Liver (tissue), 9 donors: ENCODE measurements around the gene GALNT1. TPM values are rescaled to one million over a fixed set of nuclear protein-coding genes. Genes with fewer than 3 reads are reported as not detected.
"Not testable (repeated sequence)": the region's sequence is repeated elsewhere in the genome, so short reads cannot be mapped to it uniquely, and the experiment has no call there.

Experiments used
- DNase-seq: peaks from one replicate; pipeline ENCODE4 v3.0.0-alpha.2; 2017; ENCODE audit warnings: low spot score
- H3K27ac ChIP-seq, 2 donors: one replicate each; pipeline ENCODE4 v1.7.0; 2013; ENCODE audit warnings: inconsistent platforms in 2 of 2, low read length in 2 of 2, control low read depth in 1 of 2, low read depth in 1 of 2, mild to moderate bottlenecking in 1 of 2
- H3K27me3 ChIP-seq, 4 donors: one replicate each; pipeline versions ENCODE4 v1.6.1 to v1.7.0; 2013; ENCODE audit warnings: low read length in 3 of 4, inconsistent platforms in 1 of 4, mild to moderate bottlenecking in 1 of 4, moderate library complexity in 1 of 4; ENCODE audit not compliant: control insufficient read depth in 4 of 4, insufficient read depth in 4 of 4
- H3K36me3 ChIP-seq, 4 donors: one replicate each; pipeline versions ENCODE4 v1.6.1 to v1.7.0; 2013; ENCODE audit warnings: low read length in 3 of 4, mild to moderate bottlenecking in 3 of 4, low read depth in 1 of 4, moderate library complexity in 1 of 4; ENCODE audit not compliant: control insufficient read depth in 4 of 4, insufficient read depth in 3 of 4
- H3K4me1 ChIP-seq, 4 donors: one replicate each; pipeline versions ENCODE4 v1.6.1 to v1.7.0; 2013; ENCODE audit warnings: low read length in 3 of 4, mild to moderate bottlenecking in 3 of 4, moderate library complexity in 1 of 4; ENCODE audit not compliant: control insufficient read depth in 4 of 4, insufficient read depth in 4 of 4
- H3K4me3 ChIP-seq, 3 donors: one replicate each; pipeline versions ENCODE4 v1.6.1 to v1.7.0; 2013; ENCODE audit warnings: low read length in 3 of 3, control low read depth in 1 of 3, low read depth in 1 of 3, mild to moderate bottlenecking in 1 of 3
- H3K9ac ChIP-seq, 2 donors: one replicate each; pipeline ENCODE4 v1.7.0; 2013; ENCODE audit warnings: low read length in 2 of 2, mild to moderate bottlenecking in 2 of 2, moderate library complexity in 2 of 2, control low read depth in 1 of 2, low read depth in 1 of 2
- H3K9me3 ChIP-seq, 4 donors: one replicate each; pipeline versions ENCODE4 v1.6.1 to v1.7.0; 2013; ENCODE audit warnings: low read length in 3 of 4; ENCODE audit not compliant: control insufficient read depth in 4 of 4
- EGR1 ChIP-seq, 2 donors: IDR thresholded peaks; 2 replicates each; pipeline ENCODE4 v1.6.1; 2016 to 2018; ENCODE audit warnings: antibody characterized with exemption in 2 of 2, low read depth in 2 of 2
- FOXA1 ChIP-seq: IDR thresholded peaks from 2 replicates; pipeline ENCODE4 v1.6.1; 2016; ENCODE audit warnings: antibody characterized with exemption
- GABPA ChIP-seq, 2 donors: IDR thresholded peaks in 1 of 2; conservative IDR thresholded peaks in 1 of 2; 2 replicates each; pipeline ENCODE4 v1.6.1; 2016; ENCODE audit warnings: antibody characterized with exemption in 2 of 2, mild to moderate bottlenecking in 1 of 2, moderate library complexity in 1 of 2
- HNF4A ChIP-seq, 2 donors: conservative IDR thresholded peaks; 2 replicates each; pipeline ENCODE4 v1.6.1; 2016; ENCODE audit warnings: antibody characterized with exemption in 2 of 2, mild to moderate bottlenecking in 2 of 2
- HNF4G ChIP-seq: IDR thresholded peaks from 2 replicates; pipeline ENCODE4 v1.6.1; 2016; ENCODE audit warnings: antibody characterized with exemption
- JUND ChIP-seq, 2 donors: IDR thresholded peaks; 2 replicates each; pipeline ENCODE4 v1.6.1; 2016; ENCODE audit warnings: antibody characterized with exemption in 2 of 2
- NR2F2 ChIP-seq: IDR thresholded peaks from 2 replicates; pipeline ENCODE4 v1.6.1; 2016; ENCODE audit warnings: antibody characterized with exemption
- RAD21 ChIP-seq, 2 donors: IDR thresholded peaks; 2 replicates each; pipeline ENCODE4 v1.6.1; 2016; ENCODE audit warnings: antibody characterized with exemption in 2 of 2, mild to moderate bottlenecking in 2 of 2
- RXRA ChIP-seq, 2 donors: IDR thresholded peaks; 2 replicates each; pipeline ENCODE4 v1.6.1; 2017 to 2018; ENCODE audit warnings: antibody characterized with exemption in 2 of 2, mild to moderate bottlenecking in 1 of 2
- SP1 ChIP-seq: IDR thresholded peaks from 2 replicates; pipeline ENCODE4 v1.6.1; 2018; ENCODE audit warnings: antibody characterized with exemption, mild to moderate bottlenecking
- TAF1 ChIP-seq: conservative IDR thresholded peaks from 2 replicates; pipeline ENCODE4 v1.6.1; 2016; ENCODE audit warnings: antibody characterized with exemption, mild to moderate bottlenecking
- YY1 ChIP-seq: IDR thresholded peaks from 2 replicates; pipeline ENCODE4 v1.6.1; 2016; ENCODE audit warnings: antibody characterized with exemption, mild to moderate bottlenecking
- WGBS: extraction: QIAGEN DNeasy Blood & Tissue Kit; methylation state at CpG from one replicate; pipeline ENCODE4 v1.1.7; 2013; 5-methylcytosine and 5-hydroxymethylcytosine counted together
- polyA plus RNA-seq, 2 donors: library from polyadenylated mRNA; stranded (reverse) in 1 of 2; unstranded in 1 of 2; fragments of 200-250 nt in 1 of 2; fragments of >200 nt in 1 of 2; fragmentation: Nextera tagmentation in 1 of 2; extraction: Ambion mirVana in 1 of 2; gene quantifications; one replicate each; pipeline versions ENCODE4 v1.2.1 to v1.2.3, GENCODE V29; 2013 to 2015
- total RNA-seq, 2 donors: library from RNA; depleted of rRNA; stranded (reverse); fragments of >200 nt; gene quantifications; one replicate each; pipeline ENCODE4 v1.2.3, GENCODE V29; 2014
- TF ChIP-seq, protein P1 (sequence below): IDR thresholded peaks from 2 replicates; pipeline ENCODE4 v1.6.1; 2016; ENCODE audit warnings: antibody characterized with exemption, mild to moderate bottlenecking
- TF ChIP-seq, protein P2 (sequence below): IDR thresholded peaks from 2 replicates; pipeline ENCODE4 v1.6.1; 2016; ENCODE audit warnings: antibody characterized with exemption
- donor health status: healthy.
- donor health status: healthy.
- donor health status: healthy.
- donor health status: healthy.
- donor health status: healthy.

Gene GALNT1
- total and polyA plus RNA-seq, 4 donors: 13.9 to 42.2 (median 26.5) TPM

DNA sequence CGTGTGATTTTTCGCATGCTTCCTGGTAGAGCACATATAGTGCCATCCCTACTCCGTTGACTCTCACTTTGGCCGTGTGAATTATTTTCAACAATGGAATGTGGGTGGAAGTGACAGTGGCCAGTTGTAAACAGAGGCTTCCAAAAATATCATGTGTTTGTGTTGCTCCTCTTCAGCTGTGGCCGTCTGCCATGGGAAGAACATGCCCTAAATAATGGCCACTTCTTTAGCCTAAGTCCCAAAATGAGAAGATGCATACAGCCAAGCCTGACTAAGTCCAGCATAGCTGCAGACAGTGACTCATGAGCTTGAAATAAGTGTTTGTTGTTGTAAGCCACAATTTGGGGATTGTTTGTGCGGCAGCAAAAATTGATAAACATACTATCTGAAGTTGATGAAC is 8.9 kb upstream of the GALNT1 start:
- no peaks in the 10 kb centered on the region for H3K4me1 ChIP-seq
- no peaks in the 10 kb centered on the region for H3K27me3 ChIP-seq
- H3K9me3 ChIP-seq: no peaks in the 10 kb centered on the region
- no peak overlapping the region for H3K9ac ChIP-seq
- WGBS: 82% methylated on average over 6 of the region's 6 CpGs
- no peak for DNase-seq
- no peak overlapping the region for H3K4me3 ChIP-seq
- TF ChIP-seq, protein P1, sequence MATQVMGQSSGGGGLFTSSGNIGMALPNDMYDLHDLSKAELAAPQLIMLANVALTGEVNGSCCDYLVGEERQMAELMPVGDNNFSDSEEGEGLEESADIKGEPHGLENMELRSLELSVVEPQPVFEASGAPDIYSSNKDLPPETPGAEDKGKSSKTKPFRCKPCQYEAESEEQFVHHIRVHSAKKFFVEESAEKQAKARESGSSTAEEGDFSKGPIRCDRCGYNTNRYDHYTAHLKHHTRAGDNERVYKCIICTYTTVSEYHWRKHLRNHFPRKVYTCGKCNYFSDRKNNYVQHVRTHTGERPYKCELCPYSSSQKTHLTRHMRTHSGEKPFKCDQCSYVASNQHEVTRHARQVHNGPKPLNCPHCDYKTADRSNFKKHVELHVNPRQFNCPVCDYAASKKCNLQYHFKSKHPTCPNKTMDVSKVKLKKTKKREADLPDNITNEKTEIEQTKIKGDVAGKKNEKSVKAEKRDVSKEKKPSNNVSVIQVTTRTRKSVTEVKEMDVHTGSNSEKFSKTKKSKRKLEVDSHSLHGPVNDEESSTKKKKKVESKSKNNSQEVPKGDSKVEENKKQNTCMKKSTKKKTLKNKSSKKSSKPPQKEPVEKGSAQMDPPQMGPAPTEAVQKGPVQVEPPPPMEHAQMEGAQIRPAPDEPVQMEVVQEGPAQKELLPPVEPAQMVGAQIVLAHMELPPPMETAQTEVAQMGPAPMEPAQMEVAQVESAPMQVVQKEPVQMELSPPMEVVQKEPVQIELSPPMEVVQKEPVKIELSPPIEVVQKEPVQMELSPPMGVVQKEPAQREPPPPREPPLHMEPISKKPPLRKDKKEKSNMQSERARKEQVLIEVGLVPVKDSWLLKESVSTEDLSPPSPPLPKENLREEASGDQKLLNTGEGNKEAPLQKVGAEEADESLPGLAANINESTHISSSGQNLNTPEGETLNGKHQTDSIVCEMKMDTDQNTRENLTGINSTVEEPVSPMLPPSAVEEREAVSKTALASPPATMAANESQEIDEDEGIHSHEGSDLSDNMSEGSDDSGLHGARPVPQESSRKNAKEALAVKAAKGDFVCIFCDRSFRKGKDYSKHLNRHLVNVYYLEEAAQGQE: no peak
- TF ChIP-seq, protein P2, sequence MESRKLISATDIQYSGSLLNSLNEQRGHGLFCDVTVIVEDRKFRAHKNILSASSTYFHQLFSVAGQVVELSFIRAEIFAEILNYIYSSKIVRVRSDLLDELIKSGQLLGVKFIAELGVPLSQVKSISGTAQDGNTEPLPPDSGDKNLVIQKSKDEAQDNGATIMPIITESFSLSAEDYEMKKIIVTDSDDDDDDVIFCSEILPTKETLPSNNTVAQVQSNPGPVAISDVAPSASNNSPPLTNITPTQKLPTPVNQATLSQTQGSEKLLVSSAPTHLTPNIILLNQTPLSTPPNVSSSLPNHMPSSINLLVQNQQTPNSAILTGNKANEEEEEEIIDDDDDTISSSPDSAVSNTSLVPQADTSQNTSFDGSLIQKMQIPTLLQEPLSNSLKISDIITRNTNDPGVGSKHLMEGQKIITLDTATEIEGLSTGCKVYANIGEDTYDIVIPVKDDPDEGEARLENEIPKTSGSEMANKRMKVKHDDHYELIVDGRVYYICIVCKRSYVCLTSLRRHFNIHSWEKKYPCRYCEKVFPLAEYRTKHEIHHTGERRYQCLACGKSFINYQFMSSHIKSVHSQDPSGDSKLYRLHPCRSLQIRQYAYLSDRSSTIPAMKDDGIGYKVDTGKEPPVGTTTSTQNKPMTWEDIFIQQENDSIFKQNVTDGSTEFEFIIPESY: no peak
- no peak for TF ChIP-seq RAD21 (IDR thresholded peaks at IDR 0.05)
- no peak for TF ChIP-seq EGR1 (IDR thresholded peaks at IDR 0.05; ENCODE audit: low read depth in 2 of 2)
- TF ChIP-seq NR2F2: no peak
- TF ChIP-seq JUND (IDR thresholded peaks at IDR 0.05): no peak
- no peak for TF ChIP-seq FOXA1
- no peak for TF ChIP-seq TAF1
- TF ChIP-seq HNF4A (conservative IDR thresholded peaks at IDR 0.05): no peak
- H3K36me3 ChIP-seq: no peaks in the 10 kb centered on the region
- no peak overlapping the region for H3K27ac ChIP-seq

DNA sequence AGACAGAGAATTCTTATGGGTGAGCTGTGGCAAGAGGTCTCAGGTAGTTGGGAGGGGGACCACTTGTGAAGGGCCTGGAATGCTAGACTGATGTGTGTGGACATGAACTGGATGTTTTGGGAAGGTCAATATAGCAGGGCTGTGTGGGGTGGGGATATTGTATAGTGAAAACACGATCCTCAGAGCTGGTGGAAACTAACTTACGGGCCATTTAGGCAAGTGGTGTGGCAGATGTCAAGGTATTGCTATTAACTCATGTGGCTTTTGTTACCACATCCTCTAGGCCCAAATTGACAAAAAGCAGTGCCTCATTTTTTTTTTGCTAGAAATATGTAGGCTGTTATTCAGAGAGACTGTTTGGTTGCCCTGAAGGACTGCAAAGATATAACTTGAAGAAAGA is 8.0 kb upstream of the GALNT1 start:
- Histone ChIP-seq H3K27me3 (no peaks in the 10 kb centered on the region), H3K36me3 (no peaks in the 10 kb centered on the region), H3K4me3 (no peak overlapping the region), H3K27ac (no peak overlapping the region), H3K4me1 (no peaks in the 10 kb centered on the region), H3K9ac (no peak overlapping the region), H3K9me3 (no peaks in the 10 kb centered on the region)
- DNase-seq: no peak
- 85% methylated on average over 2 of the region's 2 CpGs for WGBS
- TF ChIP-seq HNF4G: no peak
- no peak for TF ChIP-seq SP1
- TF ChIP-seq JUND (IDR thresholded peaks at IDR 0.05): no peak
- no peak for TF ChIP-seq GABPA (IDR thresholded peaks at IDR 0.05 in 1 of 2, conservative IDR thresholded peaks at IDR 0.05 in 1 of 2)
- TF ChIP-seq RXRA (IDR thresholded peaks at IDR 0.05): no peak
- TF ChIP-seq RAD21 (IDR thresholded peaks at IDR 0.05): no peak
- TF ChIP-seq NR2F2: no peak
- TF ChIP-seq YY1: no peak
- no peak for TF ChIP-seq TAF1

DNA sequence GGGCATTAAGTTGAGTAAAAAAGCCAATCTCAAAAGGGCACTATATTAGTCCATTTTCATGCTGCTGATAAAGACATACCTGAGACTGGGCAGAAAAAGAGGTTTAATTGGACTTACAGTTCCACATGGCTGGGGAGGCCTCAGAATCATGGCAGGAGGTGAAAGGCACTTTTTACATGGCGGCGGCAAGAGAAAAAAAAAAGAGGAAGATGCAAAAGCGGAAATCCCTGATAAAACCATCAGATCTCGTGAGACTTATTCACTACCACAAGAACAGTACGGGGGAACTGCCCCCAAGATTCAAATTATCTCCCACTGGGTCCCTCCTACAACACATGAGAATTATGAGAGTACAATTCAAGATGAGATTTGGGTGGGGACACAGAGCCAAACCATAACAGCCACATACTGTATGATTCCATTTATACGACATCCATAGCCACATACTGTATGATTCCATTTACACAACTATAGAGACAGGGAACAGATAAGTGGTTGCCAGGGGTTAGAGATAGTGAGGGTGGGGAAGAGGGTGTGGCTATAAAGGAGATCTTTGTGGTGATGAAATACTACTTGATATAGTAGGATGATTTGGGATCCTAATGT is 5.2 kb upstream of the GALNT1 start:
- H3K36me3 ChIP-seq, H3K27ac ChIP-seq, H3K4me1 ChIP-seq, H3K9ac ChIP-seq, H3K9me3 ChIP-seq, H3K4me3 ChIP-seq, H3K27me3 ChIP-seq, DNase-seq: not testable (repeated sequence)
- 96% methylated on average over 6 of the region's 6 CpGs for WGBS
